DMS 273 (cell line): ENCODE measurements around the gene LCE1F.

ENCODE experiments used
- DNase-seq: peaks from one replicate; lab custom pipeline; 2025; ENCODE audit not compliant: unreplicated experiment; lab: John Stamatoyannopoulos, UW

The LCE1F gene

GRCh38 chr1:152774875-152775274 is at the start of gene LCE1F:
TSS of gene LCE1F (plus strand) at chr1:152775140. CDS start at chr1:152776372, 1,232 bp downstream.
- DNase-seq: no peak

GRCh38 chr1:152725261-152725660 is 49.7 kb upstream of the LCE1F start:
- no peak for DNase-seq

- DNase-seq: no peak
Measured at GRCh38 chr1:152728986-152729385, 46.0 kb upstream of the LCE1F start.

GRCh38 chr1:152735648-152736047 is 39.3 kb upstream of the LCE1F start:
- DNase-seq: no peak

GRCh38 chr1:152737997-152738396 is 36.9 kb upstream of the LCE1F start:
- no peak for DNase-seq

- no peak for DNase-seq
Measured at GRCh38 chr1:152739841-152740240, 35.1 kb upstream of the LCE1F start.

GRCh38 chr1:152741656-152742055 is 33.3 kb upstream of the LCE1F start:
- no peak for DNase-seq

GRCh38 chr1:152743371-152744145 is 31.4 kb upstream of the LCE1F start:
- DNase-seq: no peak

- no peak for DNase-seq
Measured at GRCh38 chr1:152745289-152745704, 29.6 kb upstream of the LCE1F start.

GRCh38 chr1:152745765-152746444 is 29.0 kb upstream of the LCE1F start:
- no peak for DNase-seq

- no peak for DNase-seq
Measured at GRCh38 chr1:152747831-152748230, 27.1 kb upstream of the LCE1F start.

GRCh38 chr1:152752225-152752624 is 22.7 kb upstream of the LCE1F start:
- DNase-seq: no peak

- DNase-seq: no peak
Measured at GRCh38 chr1:152753586-152753985, 21.4 kb upstream of the LCE1F start.

GRCh38 chr1:152756872-152757271 is 18.1 kb upstream of the LCE1F start:
- DNase-seq: no peak

- DNase-seq: no peak
Measured at GRCh38 chr1:152757747-152758146, 17.2 kb upstream of the LCE1F start, which contains the start of gene KPRP. TSS of gene KPRP (plus strand) at chr1:152758025. CDS start at chr1:152759589, 1,564 bp downstream.

GRCh38 chr1:152758636-152759035 is 16.3 kb upstream of the LCE1F start:
- DNase-seq: no peak

- no peak for DNase-seq
Measured at GRCh38 chr1:152759453-152760173, 15.3 kb upstream of the LCE1F start.

- no peak for DNase-seq
Measured at GRCh38 chr1:152760551-152761190, 14.3 kb upstream of the LCE1F start.

GRCh38 chr1:152761609-152762213 is 13.2 kb upstream of the LCE1F start:
- DNase-seq: no peak

- no peak for DNase-seq
Measured at GRCh38 chr1:152768847-152769533, 6.0 kb upstream of the LCE1F start.
